22Rv1 (cell line): ENCODE data around the gene TEX44.
"Not testable (repeated sequence)": the region's sequence is repeated elsewhere in the genome, so short reads cannot be mapped to it uniquely, and the experiment has no call there.

Experiments used
- H3K27ac ChIP-seq: fragments of 450-650 bp; 2 replicates; pipeline ENCODE4 v1.5.1; 2017
- ZFX ChIP-seq: fragments of 450-650 bp; IDR thresholded peaks from 2 replicates; pipeline ENCODE4 v1.6.1; 2017; ENCODE audit warnings: antibody characterized with exemption, borderline replicate concordance
- TF ChIP-seq, protein P1 (sequence below): fragments of 450-650 bp; IDR thresholded peaks from 2 replicates; pipeline ENCODE4 v1.5.1; 2017; ENCODE audit warnings: mild to moderate bottlenecking

Gene TEX44

DNA sequence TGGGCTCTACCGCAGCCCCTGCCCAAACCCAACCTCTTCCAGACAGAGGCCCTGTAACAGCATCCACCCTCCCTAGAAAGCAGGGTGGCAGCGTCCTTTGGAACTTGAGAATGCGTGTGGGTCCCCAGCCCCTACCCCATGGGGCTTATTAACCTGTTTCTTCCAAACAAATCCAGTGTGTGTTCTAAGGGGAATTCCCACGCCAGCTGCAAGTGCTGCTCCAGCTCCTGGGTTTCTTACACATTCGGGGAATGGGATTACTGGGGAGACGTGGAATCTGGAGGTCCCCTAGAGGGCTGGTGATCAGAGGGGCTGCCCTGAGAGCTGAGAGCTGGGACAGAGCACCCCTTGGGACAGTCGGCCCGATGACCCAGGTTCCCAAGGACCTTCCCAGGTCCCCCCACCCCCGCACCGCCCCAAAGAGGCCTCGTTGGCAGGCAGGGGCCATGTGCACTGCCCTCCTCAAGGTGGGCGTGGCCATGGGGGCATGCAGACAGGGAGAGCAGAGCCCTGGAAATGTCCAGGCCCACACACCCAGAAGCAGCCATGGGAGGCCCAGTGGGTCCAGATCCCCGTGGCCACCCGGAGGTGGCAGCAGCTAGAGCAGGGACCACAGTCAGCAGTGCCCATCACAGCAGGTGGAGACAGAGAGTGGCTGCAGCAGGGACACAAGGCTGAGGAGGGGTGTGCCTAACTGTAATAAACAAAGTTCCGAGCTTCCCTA is 18.8 kb upstream of the TEX44 start:
- no peak overlapping the region for H3K27ac ChIP-seq
- no peak for TF ChIP-seq ZFX
- TF ChIP-seq, protein P1, sequence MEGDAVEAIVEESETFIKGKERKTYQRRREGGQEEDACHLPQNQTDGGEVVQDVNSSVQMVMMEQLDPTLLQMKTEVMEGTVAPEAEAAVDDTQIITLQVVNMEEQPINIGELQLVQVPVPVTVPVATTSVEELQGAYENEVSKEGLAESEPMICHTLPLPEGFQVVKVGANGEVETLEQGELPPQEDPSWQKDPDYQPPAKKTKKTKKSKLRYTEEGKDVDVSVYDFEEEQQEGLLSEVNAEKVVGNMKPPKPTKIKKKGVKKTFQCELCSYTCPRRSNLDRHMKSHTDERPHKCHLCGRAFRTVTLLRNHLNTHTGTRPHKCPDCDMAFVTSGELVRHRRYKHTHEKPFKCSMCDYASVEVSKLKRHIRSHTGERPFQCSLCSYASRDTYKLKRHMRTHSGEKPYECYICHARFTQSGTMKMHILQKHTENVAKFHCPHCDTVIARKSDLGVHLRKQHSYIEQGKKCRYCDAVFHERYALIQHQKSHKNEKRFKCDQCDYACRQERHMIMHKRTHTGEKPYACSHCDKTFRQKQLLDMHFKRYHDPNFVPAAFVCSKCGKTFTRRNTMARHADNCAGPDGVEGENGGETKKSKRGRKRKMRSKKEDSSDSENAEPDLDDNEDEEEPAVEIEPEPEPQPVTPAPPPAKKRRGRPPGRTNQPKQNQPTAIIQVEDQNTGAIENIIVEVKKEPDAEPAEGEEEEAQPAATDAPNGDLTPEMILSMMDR, result no peak

DNA sequence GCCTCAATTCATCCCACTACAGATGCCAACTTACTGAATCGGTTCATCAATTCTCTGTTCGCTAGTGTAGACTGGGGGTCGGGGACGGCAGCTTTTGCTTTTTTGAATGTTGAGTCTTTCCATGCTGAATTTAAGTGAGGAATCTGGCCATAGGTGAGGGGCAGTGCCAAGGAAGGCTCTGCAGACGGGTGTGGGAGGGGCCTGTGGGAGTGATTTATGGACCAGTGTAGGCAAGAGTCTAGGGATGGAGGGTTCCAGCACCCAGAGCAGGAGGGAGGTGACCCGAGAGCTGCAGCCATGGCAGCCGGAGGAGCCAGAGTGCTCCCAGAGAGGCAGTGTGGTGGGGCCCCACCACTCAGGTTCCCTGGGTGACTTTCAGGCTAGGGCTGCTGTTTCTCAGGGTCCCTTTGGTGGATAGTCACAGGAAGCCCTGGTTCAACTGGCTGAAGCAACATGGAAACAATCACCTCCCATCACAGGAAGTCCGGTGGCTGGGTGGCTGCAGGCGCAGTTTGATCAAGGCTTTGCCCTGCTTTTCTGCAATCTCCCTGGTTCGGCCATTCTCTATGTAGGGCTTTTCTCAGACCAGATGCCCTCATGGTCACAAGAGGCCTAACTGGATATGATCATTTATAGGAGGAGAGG is 16.9 kb upstream of the TEX44 start:
- TF ChIP-seq, protein P1, result no peak
- no peak for TF ChIP-seq ZFX
- no peak overlapping the region for H3K27ac ChIP-seq

DNA sequence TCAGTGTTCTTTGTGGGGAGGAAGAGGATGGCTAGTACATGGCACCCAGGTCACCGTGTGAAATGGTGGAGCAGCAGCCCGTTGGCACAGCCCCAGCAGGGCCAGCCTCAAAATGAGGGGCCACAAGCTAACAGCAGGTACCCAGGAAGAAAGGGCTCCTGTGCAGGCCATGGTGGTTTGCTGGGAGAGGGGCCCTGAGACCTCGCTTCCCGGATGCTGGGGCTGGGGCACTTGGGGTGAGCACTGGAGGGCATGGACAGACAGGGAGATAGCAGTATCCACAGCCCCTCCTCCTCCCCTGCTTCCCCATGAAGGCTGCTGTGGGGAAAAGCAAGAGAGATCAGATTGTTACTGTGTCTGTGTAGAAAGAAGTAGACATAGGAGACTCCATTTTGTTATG is 16.2 kb upstream of the TEX44 start:
- TF ChIP-seq, protein P1, result no peak
- TF ChIP-seq ZFX, result no peak
- H3K27ac ChIP-seq, result no peak overlapping the region

DNA sequence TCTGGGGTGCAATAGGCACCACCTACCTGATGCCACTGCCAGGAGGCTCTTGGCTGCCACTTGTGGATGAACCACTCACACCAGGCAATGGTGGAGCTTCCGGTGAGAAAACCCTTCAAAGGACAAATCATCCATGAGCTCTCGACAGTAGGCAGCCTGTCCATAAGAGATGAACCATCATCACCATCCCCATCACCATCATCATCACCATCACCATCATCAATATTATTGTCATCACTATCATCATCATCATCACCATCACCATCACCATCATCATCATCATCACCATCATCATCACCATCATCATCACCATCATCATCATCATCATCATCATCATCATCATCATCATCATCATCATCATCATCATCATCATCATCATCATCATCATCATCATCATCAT is 14.0 kb upstream of the TEX44 start:
- not testable (repeated sequence) for H3K27ac ChIP-seq

DNA sequence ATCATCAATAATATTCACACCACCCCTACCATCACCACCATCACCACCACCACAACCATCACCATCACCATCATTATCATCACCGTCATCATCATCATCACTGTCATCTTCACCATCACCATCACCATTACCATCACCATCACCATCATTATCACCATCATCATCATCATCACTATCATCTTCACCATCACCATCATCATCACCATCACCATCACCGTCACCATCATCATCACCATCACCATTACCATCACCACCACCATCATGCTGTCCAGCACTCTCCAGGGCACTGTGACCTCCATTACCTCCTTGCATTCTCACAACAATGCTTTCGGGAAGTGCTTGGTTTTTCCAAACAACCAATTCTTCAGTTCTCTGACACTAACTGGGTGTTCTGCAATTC is 13.1 kb upstream of the TEX44 start:
- no peak overlapping the region for H3K27ac ChIP-seq
- TF ChIP-seq ZFX, result no peak
- TF ChIP-seq, protein P1, result no peak

DNA sequence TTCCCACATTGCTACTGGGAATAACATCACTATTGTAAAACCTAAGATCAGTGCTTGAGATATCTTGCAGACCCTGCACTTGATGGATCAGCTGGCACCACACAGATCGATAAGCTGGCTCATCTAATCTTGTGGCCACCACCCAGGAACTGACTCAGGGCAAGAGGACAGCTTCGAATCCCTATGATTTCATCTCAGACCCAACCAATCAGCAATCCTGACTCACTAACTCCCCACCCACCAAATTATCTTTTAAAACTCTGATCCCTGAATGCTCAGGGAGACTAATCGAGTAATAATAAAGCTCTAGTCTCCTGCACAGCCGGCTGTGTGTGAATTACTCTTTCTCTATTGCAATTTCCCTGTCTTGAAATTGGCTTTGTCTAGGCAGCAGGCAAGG is 11.3 kb upstream of the TEX44 start:
- no peak for TF ChIP-seq ZFX
- TF ChIP-seq, protein P1, result no peak
- no peak overlapping the region for H3K27ac ChIP-seq

DNA sequence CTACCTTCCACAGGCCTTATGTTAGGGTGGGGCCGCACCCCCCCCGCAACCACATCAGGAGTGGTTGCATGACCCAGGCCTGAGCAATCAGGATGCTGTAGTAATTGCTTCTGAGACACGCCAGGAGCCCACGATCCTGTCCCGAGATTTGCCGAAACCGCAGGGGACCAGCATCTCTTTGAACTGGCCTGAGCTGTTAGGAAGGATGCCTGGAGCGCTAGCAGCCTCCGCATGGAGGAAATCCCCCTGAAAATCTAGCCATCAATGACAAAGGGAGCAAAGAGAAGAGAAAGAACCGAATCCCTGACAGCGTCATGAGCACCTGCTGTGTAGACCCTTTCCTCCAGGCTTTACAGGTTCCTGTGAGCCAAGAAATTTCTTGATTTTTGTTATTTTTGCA is 8.7 kb upstream of the TEX44 start:
- TF ChIP-seq, protein P1, result no peak
- TF ChIP-seq ZFX, result no peak

DNA sequence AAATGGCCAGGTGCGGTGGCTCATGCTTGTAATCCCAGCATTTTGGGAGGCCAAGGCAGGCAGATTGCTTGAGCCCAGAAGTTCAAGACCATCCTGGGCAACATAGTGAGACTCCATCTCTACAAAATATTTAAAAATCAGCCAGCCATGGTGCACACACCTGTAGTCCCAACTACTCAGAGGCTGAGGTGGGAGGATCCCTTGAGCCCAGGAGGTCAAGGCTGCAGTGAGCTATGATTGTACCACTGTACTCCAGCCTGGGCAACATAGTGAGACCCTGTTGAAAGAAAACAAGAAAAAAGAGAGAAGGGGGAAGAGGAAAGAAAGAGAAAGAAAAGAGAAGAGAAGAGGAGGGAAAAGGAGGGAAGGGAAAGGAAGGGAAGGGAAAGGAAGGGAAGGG is 4.9 kb upstream of the TEX44 start:
- not testable (repeated sequence) for H3K27ac ChIP-seq

More for the DNA sequence above, 8.7 kb upstream of the TEX44 start:
- no peak overlapping the region for H3K27ac ChIP-seq
